NOMO-1 treated with DMSO at 0.1 percent for 48 hours (cell line): ENCODE measurements around the gene R3HDM2.

Source experiments
- DNase-seq: peaks from one replicate; lab custom pipeline; 2025; ENCODE audit not compliant: unreplicated experiment; lab: John Stamatoyannopoulos, UW

The R3HDM2 gene

DNA sequence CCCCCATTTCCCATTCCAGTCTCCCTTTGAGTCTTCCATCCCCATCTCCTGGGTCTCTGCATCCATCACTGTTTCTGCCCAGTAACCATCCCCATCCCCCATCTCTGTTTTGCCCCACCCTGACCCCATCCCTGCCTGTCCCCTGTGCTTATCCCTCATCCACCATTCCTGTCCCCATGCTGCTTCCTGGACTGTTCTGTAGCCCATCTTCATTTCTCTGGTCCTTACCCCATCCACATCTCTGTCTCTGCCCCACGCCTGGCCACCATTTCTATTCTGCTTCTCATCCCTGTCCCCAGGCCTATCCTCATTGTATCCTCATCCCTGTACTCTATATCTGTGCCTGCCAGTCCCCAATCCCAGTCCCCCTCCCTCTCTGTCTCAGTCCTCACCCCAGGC lies 210.1 kb downstream of the R3HDM2 start:
- DNase-seq = no peak

DNA sequence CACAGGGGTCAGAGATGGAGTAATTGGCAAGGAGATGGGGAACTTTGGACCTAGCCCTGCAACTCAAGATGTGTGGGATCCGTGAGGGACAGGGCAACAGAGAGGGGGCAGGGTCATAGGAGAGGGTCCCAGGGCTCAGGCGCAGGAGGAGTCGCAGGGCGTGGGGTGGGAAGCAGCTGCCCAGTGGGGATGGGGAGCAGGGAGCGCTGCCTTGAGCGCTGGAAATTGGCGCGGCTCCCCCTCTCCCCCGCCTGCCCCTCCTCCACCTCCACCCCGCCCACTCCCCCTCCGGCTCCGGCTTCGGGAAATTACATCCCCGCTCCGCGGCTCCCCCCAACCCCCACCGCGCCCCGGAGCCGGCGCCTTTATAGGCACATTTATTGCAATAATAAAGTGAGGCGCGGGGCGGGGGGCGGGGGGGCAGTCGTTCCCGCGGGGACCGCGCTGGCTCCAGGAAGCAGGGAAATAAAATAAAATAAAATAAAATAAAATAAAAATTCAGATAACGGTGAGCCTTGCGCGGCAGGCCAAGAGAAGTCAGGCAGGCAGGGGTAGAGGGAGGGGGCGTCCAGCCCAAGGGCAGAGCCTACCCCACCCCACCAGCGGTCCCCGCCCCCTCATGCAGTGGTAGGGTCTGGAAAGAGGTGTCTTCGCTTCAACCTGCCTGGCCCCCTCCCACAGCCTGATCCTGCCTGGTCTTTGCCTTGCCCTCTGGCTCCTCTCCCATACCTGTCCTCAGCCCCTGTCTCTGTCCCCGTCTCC lies 210.7 kb downstream of the R3HDM2 start:
- no peak for DNase-seq

DNA sequence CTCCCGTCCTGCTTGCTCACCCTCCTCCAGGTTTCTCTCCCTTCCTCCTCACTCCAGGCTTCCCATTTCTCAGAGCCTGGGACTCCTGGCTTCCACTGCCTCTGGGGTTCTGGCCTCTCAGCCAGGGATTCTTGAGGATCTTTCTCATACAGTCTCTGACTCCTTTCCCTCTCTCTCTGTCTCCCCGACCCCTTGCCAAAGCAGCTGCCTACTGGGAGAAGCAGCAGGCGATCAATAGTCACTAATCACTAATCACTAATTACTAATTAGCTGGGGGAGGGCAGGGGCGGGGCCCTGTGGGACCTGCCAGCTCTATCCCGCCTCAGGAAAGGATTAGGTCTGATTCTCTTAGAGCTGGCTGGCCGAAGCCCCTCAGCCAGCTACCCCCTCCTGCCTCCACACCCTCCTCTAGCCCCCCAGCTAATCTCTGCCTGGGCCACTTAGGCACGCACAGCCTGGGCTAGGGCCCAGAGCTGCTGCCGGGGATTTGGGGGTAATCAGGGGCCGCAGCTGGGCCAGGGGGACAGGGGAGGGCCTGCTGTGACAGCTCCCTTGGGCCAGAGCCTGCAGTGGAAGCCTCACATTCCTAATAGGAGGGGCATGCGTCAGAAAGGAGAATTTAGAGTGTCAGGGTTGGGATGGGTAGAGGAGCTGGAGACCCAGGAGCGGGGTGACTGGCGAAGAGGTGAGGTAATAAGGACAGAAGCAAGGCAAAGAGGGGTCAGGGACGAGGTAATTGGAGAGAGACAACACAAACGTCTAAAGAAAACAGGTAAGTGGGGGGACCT lies 211.4 kb downstream of the R3HDM2 start:
- DNase-seq = no peak

DNA sequence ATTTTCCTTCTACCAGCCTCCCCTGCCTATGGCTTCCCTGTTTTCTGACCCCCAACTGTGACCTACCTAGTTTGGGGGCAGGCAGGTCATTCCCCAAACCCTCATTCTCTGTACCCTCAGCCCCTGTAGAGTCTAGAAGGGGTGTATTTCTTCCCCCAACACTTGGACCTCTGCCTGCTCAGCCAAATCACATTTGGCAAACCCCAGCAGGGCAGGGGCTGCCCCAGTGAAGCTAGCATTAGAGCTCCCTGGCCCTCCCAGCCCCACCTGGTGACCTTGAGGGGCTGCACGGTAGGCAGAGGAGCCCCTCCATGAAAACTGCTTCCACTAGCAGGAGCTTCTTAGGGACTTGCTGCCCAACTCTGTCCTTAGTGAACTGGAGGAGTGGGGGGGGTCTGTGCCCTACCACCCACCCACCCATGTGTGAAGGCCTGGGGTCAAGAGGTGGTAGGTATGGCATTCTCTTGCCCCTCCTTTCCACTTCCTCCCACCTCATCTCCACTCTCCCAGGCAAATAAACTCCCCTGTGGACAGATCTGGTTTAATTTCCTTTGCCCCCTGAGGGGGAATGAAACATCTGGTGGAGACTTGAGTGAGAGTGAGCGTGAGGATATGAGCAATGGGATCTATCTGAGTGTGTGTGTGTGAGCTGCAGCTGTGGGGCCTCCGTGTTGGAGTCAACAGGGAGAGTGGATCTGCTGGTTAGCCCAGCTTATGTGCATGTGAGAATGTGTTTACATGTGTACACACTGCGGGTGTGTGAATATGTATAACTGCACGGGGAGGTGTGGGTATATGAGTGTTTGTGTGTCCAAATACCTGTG lies 212.6 kb downstream of the R3HDM2 start:
- DNase-seq = no peak

DNA sequence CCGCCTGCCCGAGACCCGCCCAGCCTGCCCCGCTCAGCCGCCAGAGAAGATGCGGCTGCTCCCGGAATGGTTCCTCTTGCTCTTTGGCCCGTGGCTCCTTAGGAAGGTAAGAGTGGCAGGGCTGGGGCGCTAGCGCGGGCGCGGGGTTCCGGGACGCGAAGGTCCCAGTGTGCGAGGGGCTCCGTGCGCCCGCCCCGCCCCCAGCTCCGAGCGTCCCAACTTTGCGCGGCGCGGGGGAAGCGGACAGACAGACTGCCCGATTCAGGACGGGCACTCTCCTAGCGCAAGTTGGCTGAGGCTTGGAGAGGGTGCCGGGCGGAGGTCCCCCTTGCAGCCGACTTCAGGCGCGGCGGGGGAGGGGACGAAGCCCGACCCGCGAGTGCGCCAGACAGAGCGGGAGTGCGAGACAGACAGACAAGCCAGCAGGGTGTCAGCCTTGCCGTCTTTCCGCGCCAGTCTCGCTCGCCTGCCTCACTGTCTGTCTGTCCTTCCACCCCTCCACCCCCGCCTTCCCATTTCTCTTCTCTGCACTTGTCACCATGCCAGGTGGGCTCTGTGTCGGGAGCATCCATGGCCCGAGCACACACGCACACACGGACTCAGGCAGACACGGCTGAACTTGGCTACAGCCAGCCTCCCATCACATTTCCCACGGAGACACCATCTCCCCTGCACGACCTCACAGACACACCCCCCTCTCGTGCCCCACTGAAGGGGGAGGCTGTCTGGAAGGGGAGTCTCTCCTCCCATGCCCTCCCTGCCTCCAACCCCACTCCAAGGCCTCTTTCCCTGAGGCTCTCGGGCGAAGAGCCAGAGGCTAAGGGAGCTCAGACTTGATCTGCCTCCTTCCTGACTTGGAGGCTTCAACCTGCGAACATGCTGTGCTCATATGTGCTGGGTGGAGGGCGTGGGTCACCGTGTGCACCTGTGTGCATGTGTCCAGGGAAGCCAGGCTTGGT lies 213.6 kb downstream of the R3HDM2 start:
- no peak for DNase-seq

DNA sequence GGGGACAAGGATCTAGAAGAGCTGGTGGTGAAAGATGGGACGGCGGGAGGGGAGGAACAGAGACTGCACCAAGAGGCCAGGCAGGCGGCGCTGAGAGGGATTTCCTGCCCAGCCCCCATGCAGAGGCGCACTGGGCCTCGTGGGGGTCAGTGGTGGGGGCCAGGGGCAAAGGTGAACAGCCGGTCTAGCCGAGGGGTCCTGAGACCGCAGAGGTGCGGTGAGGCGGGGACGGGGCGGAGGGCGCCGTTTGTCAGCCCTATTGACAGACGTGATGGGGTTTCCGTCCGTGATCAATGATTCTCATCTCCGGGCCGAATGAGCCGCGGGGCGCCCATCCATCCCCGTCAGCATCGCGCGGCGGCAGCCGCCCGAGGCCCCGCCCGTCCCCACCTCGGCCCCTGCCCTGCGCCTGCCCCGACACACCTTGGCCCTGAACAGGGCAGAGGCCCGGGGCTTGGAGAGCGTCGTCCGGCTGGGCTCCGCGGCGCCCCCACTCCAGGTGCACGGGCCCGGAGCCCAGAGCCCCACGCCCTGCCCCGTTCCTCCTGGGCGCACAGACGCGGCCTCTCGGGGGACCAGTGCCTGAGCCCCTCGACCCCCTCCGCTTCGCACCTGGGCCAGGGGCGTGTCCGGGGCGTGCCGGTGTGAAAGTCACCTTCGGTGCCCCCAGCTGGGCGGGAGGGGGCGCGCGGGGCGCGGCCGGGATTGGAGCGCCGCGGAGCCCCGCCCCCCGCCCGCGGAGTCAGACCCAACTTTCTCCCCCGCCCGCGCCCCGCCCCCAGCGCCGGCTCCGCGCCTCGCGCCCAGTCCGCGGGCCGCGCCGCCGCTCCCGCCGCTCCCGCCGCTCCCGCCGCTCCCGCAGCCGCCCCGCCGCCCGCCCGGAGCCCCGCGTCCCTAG lies 214.6 kb downstream of the R3HDM2 start, which contains the start of gene NXPH4:
NXPH4 (plus strand) TSS at position 781 of the 898 bp plus-strand sequence. CDS start 176 bp downstream, outside the sequence.
- no peak for DNase-seq

DNA sequence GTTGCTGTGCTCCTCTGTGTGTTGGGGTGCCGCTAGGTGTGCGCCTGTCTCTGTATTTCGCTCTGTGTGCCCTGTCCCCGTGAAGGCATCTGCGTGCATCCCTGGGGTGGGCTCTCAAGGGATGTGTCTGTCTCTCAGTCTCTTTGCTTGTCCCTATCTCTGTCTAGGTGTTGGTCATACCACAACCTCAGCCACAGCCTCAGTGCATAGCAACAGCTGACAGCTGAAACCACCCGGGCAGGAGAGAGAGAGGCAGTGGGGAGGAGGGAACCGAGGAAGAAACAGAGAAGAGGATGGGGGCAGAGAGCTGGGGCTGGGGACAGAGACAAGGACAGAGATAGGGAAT lies 215.2 kb downstream of the R3HDM2 start:
- no peak for DNase-seq

GRCh38 chr12:57215065-57215464 lies 215.8 kb downstream of the R3HDM2 start:
- DNase-seq = no peak

GRCh38 chr12:57214398-57214781 lies 216.5 kb downstream of the R3HDM2 start:
- DNase-seq = peak; percentile 52

- no peak for DNase-seq
These were observed 217.0 kb downstream of the R3HDM2 start for GRCh38 chr12:57213763-57214397.

GRCh38 chr12:57213058-57213715 lies 217.7 kb downstream of the R3HDM2 start:
- peak; percentile 58 for DNase-seq

- DNase-seq = no peak
These were observed 218.2 kb downstream of the R3HDM2 start for GRCh38 chr12:57212701-57213057.

GRCh38 chr12:57211791-57212700 lies 218.8 kb downstream of the R3HDM2 start:
- no peak for DNase-seq

DNA sequence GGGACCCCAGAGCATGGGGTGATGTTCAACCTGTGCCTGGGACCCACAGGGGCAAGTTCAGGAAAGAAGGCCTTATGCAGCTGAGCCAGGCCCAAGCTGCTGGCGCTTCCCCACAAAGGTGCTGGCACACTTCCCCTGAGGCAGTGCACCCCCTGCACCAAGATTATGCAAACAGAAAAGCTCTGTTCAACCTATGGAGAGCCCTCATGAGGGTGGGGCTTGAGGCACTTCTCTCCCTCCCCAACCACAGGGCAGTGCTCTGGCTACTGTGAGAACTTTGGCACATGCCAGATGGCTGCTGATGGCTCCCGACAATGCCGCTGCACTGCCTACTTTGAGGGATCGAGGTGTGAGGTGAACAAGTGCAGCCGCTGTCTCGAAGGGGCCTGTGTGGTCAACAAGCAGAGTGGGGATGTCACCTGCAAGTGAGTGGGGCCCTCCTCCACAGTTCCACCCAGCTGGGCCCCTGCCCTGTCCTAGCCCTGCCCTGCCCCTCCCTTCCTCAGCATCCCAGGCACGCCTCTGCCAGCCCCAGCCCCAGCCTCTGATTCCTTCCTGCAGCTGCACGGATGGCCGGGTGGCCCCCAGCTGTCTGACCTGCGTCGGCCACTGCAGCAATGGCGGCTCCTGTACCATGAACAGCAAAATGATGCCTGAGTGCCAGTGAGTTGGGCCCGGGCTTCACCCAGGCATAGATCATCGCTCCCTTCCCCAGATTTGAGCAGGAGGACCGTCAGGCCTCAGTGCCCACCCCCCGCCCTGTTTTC lies 219.7 kb downstream of the R3HDM2 start:
- DNase-seq = peak; percentile 53

GRCh38 chr12:57210461-57210860 lies 220.4 kb downstream of the R3HDM2 start:
- DNase-seq = no peak

GRCh38 chr12:57209916-57210315 lies 220.9 kb downstream of the R3HDM2 start:
- DNase-seq = no peak
